Lower leg skin (tissue), 3 donors: ENCODE measurements around the gene ATF7IP2.

Source experiments
- CTCF ChIP-seq, 3 donors: fragments of 450-650 bp; IDR thresholded peaks; one replicate each; pipeline ENCODE4 v1.5.1; 2016; ENCODE audit warnings: antibody characterized with exemption in 3 of 3, mild to moderate bottlenecking in 3 of 3, moderate library complexity in 2 of 3
- POLR2A ChIP-seq, 2 donors: fragments of 450-650 bp; IDR thresholded peaks; one replicate each; pipeline ENCODE4 v1.6.1; 2016 to 2017; ENCODE audit warnings: antibody characterized with exemption in 2 of 2, mild to moderate bottlenecking in 1 of 2, moderate library complexity in 1 of 2

- TF ChIP-seq CTCF (IDR thresholded peaks at IDR 0.05) (no peak), POLR2A (IDR thresholded peaks at IDR 0.05) (no peak)
Measured at GRCh38 chr16:10465821-10466220, 80.0 kb downstream of the ATF7IP2 start.
